IMR-90 (cell line): ENCODE data around the gene ANAPC1. TPM values are rescaled to one million over a fixed set of nuclear protein-coding genes. Genes with fewer than 3 reads are reported as not detected.

Source experiments
- ATAC-seq: fragments of 200-7000 bp; cut with Tn5 transposase; 2 replicates; pipeline ENCODE4 v1.9.1; 2020; ENCODE audit warnings: low read depth, mild to moderate bottlenecking, moderate library complexity
- BruUV-seq: library from RNA; stranded (reverse); fragments of 400-500 nt; replicated peaks from 2 replicates; lab custom pipeline; 2021; lab: Mats Ljungman, UMichigan
- CTCF ChIA-PET: fragments of 300-600 bp; formaldehyde crosslinking; extraction: SDS; loops from one replicate; lab custom pipeline; 2021; ENCODE audit warnings: antibody characterized with exemption; lab: Yijun Ruan, JAX
- POLR2A ChIA-PET: fragments of 300-600 bp; sonication (Branson Sonifier 250); formaldehyde crosslinking; loops from one replicate; lab custom pipeline; 2022; ENCODE audit warnings: antibody characterized with exemption; ENCODE audit not compliant: unreplicated experiment; lab: Charles Lee
- DNase-seq: peaks from one replicate; pipeline ENCODE4 v3.0.0; 2013
- H2AFZ ChIP-seq: replicated peaks from 2 replicates; pipeline ENCODE3; 2013; ENCODE audit warnings: low read length, mild to moderate bottlenecking; ENCODE audit not compliant: poor library complexity
- H2AK5ac ChIP-seq: 2 replicates; pipeline ENCODE4 v1.6.1; 2013; ENCODE audit warnings: low read depth, low read length, inconsistent platforms
- H2AK9ac ChIP-seq: replicated peaks from 2 replicates; pipeline ENCODE3; 2013; ENCODE audit warnings: mild to moderate bottlenecking, low read depth, low read length, moderate library complexity; ENCODE audit not compliant: poor library complexity
- H2BK120ac ChIP-seq: 2 replicates; pipeline ENCODE4 v1.6.1; 2013; ENCODE audit warnings: low read depth, low read length, inconsistent platforms
- H2BK15ac ChIP-seq: 3 replicates; pipeline ENCODE4 v1.6.1; 2013; ENCODE audit warnings: low read depth, low read length, inconsistent platforms
- H2BK20ac ChIP-seq: 2 replicates; pipeline ENCODE4 v1.6.1; 2013; ENCODE audit warnings: low read depth, mild to moderate bottlenecking, inconsistent platforms, low read length, moderate library complexity
- H2BK5ac ChIP-seq: 2 replicates; pipeline ENCODE4 v1.6.1; 2013; ENCODE audit warnings: mild to moderate bottlenecking, low read depth, low read length, inconsistent platforms; ENCODE audit not compliant: poor library complexity, severe bottlenecking
- H3K14ac ChIP-seq: replicated peaks from 2 replicates; pipeline ENCODE4 v1.6.1; 2013; ENCODE audit warnings: low read depth, low read length, inconsistent platforms
- H3K18ac ChIP-seq: 2 replicates; pipeline ENCODE4 v1.6.1; 2013; ENCODE audit warnings: low read depth, low read length, control low read depth
- H3K23ac ChIP-seq: 2 replicates; pipeline ENCODE4 v1.6.1; 2013; ENCODE audit warnings: low read depth, low read length, inconsistent platforms
- H3K27ac ChIP-seq: 2 replicates; pipeline ENCODE4 v1.5.1; 2013; ENCODE audit warnings: mild to moderate bottlenecking, control low read depth, low read length; ENCODE audit not compliant: insufficient read depth
- H3K27me3 ChIP-seq: 2 replicates; pipeline ENCODE4 v1.6.1; 2013; ENCODE audit warnings: low read length; ENCODE audit not compliant: control insufficient read depth, insufficient read depth
- H3K36me3 ChIP-seq: 2 replicates; pipeline ENCODE4 v1.6.1; 2013; ENCODE audit warnings: low read length, mixed read lengths; ENCODE audit not compliant: control insufficient read depth, insufficient read depth
- H3K4ac ChIP-seq: 2 replicates; pipeline ENCODE4 v1.6.1; 2013; ENCODE audit warnings: low read depth, low read length, inconsistent platforms
- H3K4me1 ChIP-seq: 2 replicates; pipeline ENCODE4 v1.6.1; 2013; ENCODE audit warnings: low read length, mixed read lengths; ENCODE audit not compliant: control insufficient read depth, insufficient read depth
- H3K4me2 ChIP-seq: 2 replicates; pipeline ENCODE4 v1.6.1; 2013; ENCODE audit warnings: low read depth, mild to moderate bottlenecking, control low read depth, low read length, moderate library complexity
- H3K4me3 ChIP-seq: 2 replicates; pipeline ENCODE4 v1.5.1; 2013; ENCODE audit warnings: low read depth, mild to moderate bottlenecking, control low read depth, low read length, moderate library complexity; ENCODE audit not compliant: insufficient read depth
- H3K56ac ChIP-seq: 2 replicates; pipeline ENCODE4 v1.6.1; 2013; ENCODE audit warnings: low read length, inconsistent platforms; ENCODE audit not compliant: insufficient read depth; ENCODE audit errors: extremely low read depth
- H3K79me1 ChIP-seq, 2 experiments: 2 replicates each; pipeline ENCODE4 v1.6.1; 2013; ENCODE audit warnings: low read length in 2 of 2, inconsistent platforms in 1 of 2, low read depth in 1 of 2
- H3K9ac ChIP-seq: 2 replicates; pipeline ENCODE4 v1.6.1; 2013; ENCODE audit warnings: low read depth, low read length, control low read depth
- H3K9me1 ChIP-seq: 2 replicates; pipeline ENCODE4 v1.6.1; 2013; ENCODE audit warnings: low read length, inconsistent platforms; ENCODE audit not compliant: insufficient read depth
- H3K9me3 ChIP-seq: 2 replicates; pipeline ENCODE4 v1.6.1; 2013; ENCODE audit warnings: low read length; ENCODE audit not compliant: control insufficient read depth, insufficient read depth
- H4K20me1 ChIP-seq: 2 replicates; pipeline ENCODE4 v1.6.1; 2013; ENCODE audit warnings: low read length, inconsistent platforms; ENCODE audit not compliant: insufficient read depth
- H4K5ac ChIP-seq: 2 replicates; pipeline ENCODE4 v1.6.1; 2013; ENCODE audit warnings: mild to moderate bottlenecking, low read depth, low read length, control low read depth
- H4K8ac ChIP-seq, 2 experiments: 2 replicates each; pipeline ENCODE4 v1.6.1; 2013; ENCODE audit warnings: low read depth in 2 of 2, low read length in 2 of 2, control low read depth in 1 of 2, inconsistent platforms in 1 of 2
- H4K91ac ChIP-seq: 2 replicates; pipeline ENCODE4 v1.6.1; 2013; ENCODE audit warnings: low read depth, low read length, inconsistent platforms; ENCODE audit not compliant: insufficient read depth
- CEBPB ChIP-seq: IDR thresholded peaks from 2 replicates; pipeline ENCODE4 v1.6.1; 2012; ENCODE audit warnings: low read depth, low read length, improper control_type of control experiment
- RAD21 ChIP-seq: IDR thresholded peaks from 2 replicates; pipeline ENCODE4 v1.6.1; 2012; ENCODE audit warnings: low read length, improper control_type of control experiment
- WGBS, 2 experiments: methylation state at CpG; one replicate each; pipeline versions ENCODE4 v1.1.5 to v1.1.7; 2013; ENCODE audit warnings: missing lambda C conversion rate in 2 of 2; ENCODE audit not compliant: insufficient read length in 1 of 2; ENCODE audit errors: extremely low coverage in 2 of 2; 5-methylcytosine and 5-hydroxymethylcytosine counted together
- dilution Hi-C: fragments of 300-500 bp; cut with HindIII; formaldehyde crosslinking; loops from one replicate; pipeline ENCODE4 v1.14.3; 2018; ENCODE audit warnings: low sequenced_read_pairs; ENCODE audit not compliant: unreplicated experiment
- in situ Hi-C: fragments of 300-500 bp; cut with MboI; formaldehyde crosslinking; loops from 3 replicates; pipeline ENCODE4 v1.14.3; 2019; ENCODE audit warnings: low sequenced_read_pairs, inconsistent platforms, mixed read lengths
- intact Hi-C: fragments of 100-400 bp; cut with micrococcal nuclease; formaldehyde crosslinking; loops from 2 replicates; pipeline ENCODE4 v1.10.0; 2022
- polyA plus RNA-seq, 3 experiments: library from polyadenylated mRNA; depleted of rRNA; stranded (reverse); fragments of >200 nt; gene quantifications; 2 replicates each; pipeline ENCODE4 v1.2.3, GENCODE V29; 2012; ENCODE audit warnings: low replicate concordance in 1 of 3
- total RNA-seq: library from RNA; depleted of rRNA; stranded (reverse); fragments of >200 nt; gene quantifications from 2 replicates; pipeline ENCODE4 v1.2.3, GENCODE V29; 2012

Gene ANAPC1
- total and polyA plus RNA-seq, 2 of the 4 experiments (the other 2 are of a cell fraction), result 14.6 to 50.7 TPM

GRCh38 chr2:111919794-111920608, 36.0 kb upstream of the ANAPC1 start:
- no peaks in the 10 kb centered on the region for H3K9me3 ChIP-seq
- H4K8ac ChIP-seq, result no peak overlapping the region
- H3K4me2 ChIP-seq, result no peak overlapping the region
- H3K4me3 ChIP-seq, result no peak overlapping the region
- no peak overlapping the region for H2BK20ac ChIP-seq
- intact Hi-C loops (no loop called here), in situ Hi-C loops (no loop called here), dilution Hi-C loops (no loop called here)
- H4K91ac ChIP-seq, result no peak overlapping the region
- DNase-seq (no peak), ATAC-seq (no peak)
- H2BK15ac ChIP-seq, result no peak overlapping the region
- TF ChIP-seq RAD21 (no peak), CEBPB (no peak)
- H2AK9ac ChIP-seq, result no peak overlapping the region
- no peak overlapping the region for H3K9ac ChIP-seq
- no peaks in the 10 kb centered on the region for H3K79me1 ChIP-seq
- no peaks in the 10 kb centered on the region for H4K20me1 ChIP-seq
- no peak overlapping the region for H2BK5ac ChIP-seq
- BruUV-seq, result no TSS peak
- no peak overlapping the region for H3K27ac ChIP-seq
- H3K9me1 ChIP-seq, result peaks cover 3% of the 10 kb centered on the region; the same call in 1 of the 2 replicates
- no peak overlapping the region for H2BK120ac ChIP-seq
- WGBS, 2 experiments, result 70% methylated on average over 3 of the region's 8 CpGs; no CpG with 5 or more reads in 1 of the 2 experiments
- H2AK5ac ChIP-seq, result no peak overlapping the region
- H3K56ac ChIP-seq, result no peak overlapping the region
- no peak overlapping the region for H3K14ac ChIP-seq
- H3K18ac ChIP-seq, result no peak overlapping the region; the same call in 1 of the 2 replicates
- peaks cover 21% of the 10 kb centered on the region; the same call in 1 of the 2 replicates for H3K27me3 ChIP-seq
- POLR2A ChIA-PET, result no interaction called here
- H3K4me1 ChIP-seq, result peaks cover 4% of the 10 kb centered on the region; the same call in 1 of the 2 replicates
- H3K4ac ChIP-seq, result no peak overlapping the region
- no peaks in the 10 kb centered on the region for H3K36me3 ChIP-seq
- CTCF ChIA-PET, result interaction anchor here (1.1 kb wide), 1 partner anchor 17 kb away, joined by 4 read pairs; no protein-coding TSS in a partner anchor
- no peak overlapping the region for H3K23ac ChIP-seq
- H4K5ac ChIP-seq, result no peak overlapping the region
- no peak overlapping the region for H2AFZ ChIP-seq
